Fibroblast of mammary gland (primary cell): ENCODE data around the gene GPR42.

Source experiments
- DNase-seq: peaks from one replicate; pipeline ENCODE4 v3.0.0-alpha.2; 2010; ENCODE audit warnings: low read depth
- H3K4me3 ChIP-seq: 2 replicates; pipeline ENCODE4 v1.5.1; 2011; ENCODE audit warnings: low read depth, mild to moderate bottlenecking, low read length, moderate library complexity; ENCODE audit not compliant: control insufficient read depth
- CTCF ChIP-seq: conservative IDR thresholded peaks from 2 replicates; pipeline ENCODE4 v1.5.1; 2011; ENCODE audit warnings: low read depth, low read length, inconsistent platforms; ENCODE audit not compliant: control insufficient read depth, insufficient read depth

The GPR42 gene

GRCh38 chr19:35370722-35371121, at the start of gene GPR42:
Gene GPR42, plus strand, starts transcription at chr19:35371068. Its CDS starts 292 bp downstream, at chr19:35371360.
- no peak for DNase-seq
- no peak for TF ChIP-seq CTCF
- H3K4me3 ChIP-seq, result no peak within 1 kb of the TSS

GRCh38 chr19:35321291-35321690, 49.6 kb upstream of the GPR42 start:
- H3K4me3 ChIP-seq, result no peak overlapping the region
- TF ChIP-seq CTCF, result no peak
- no peak for DNase-seq

- DNase-seq, result no peak
- no peak for TF ChIP-seq CTCF
- H3K4me3 ChIP-seq, result no peak overlapping the region
These were observed 48.9 kb upstream of the GPR42 start for GRCh38 chr19:35322014-35322413.

GRCh38 chr19:35327642-35328041, 43.2 kb upstream of the GPR42 start:
- no peak overlapping the region for H3K4me3 ChIP-seq
- peak; percentile 30 for TF ChIP-seq CTCF
- DNase-seq, result no peak

GRCh38 chr19:35328851-35329285, 42.0 kb upstream of the GPR42 start, which contains the start of gene CD22:
Gene CD22, plus strand, starts transcription at chr19:35329187. Its CDS starts 2,854 bp downstream, at chr19:35332041.
- no peak for TF ChIP-seq CTCF
- no peak for DNase-seq
- H3K4me3 ChIP-seq, result no peak within 1 kb of the TSS

- TF ChIP-seq CTCF, result no peak
- DNase-seq, result no peak
- H3K4me3 ChIP-seq, result no peak overlapping the region
These were observed 41.5 kb upstream of the GPR42 start for GRCh38 chr19:35329323-35329722.

GRCh38 chr19:35330475-35330874, 40.4 kb upstream of the GPR42 start:
- H3K4me3 ChIP-seq, result no peak overlapping the region
- no peak for TF ChIP-seq CTCF
- DNase-seq, result no peak
